Activated CD8-positive, alpha-beta T cell treated with anti-CD3 and anti-CD28 coated beads for 36 hours (primary cell): ENCODE data around the gene TRIM29. TPM values are rescaled to one million over a fixed set of nuclear protein-coding genes. Genes with fewer than 3 reads are reported as not detected.

Experiments
- ATAC-seq: fragments of 200-7000 bp; cut with Tn5 transposase; one replicate; pipeline ENCODE4 v1.10.0; 2021; ENCODE audit warnings: mild to moderate bottlenecking, moderate library complexity
- CTCF ChIA-PET: fragments of 350-600 bp; sonication (Branson Sonifier 250); formaldehyde crosslinking; loops from one replicate; lab custom pipeline; 2021; ENCODE audit warnings: antibody characterized with exemption; lab: Charles Lee
- POLR2A ChIA-PET: fragments of 350-600 bp; sonication (Branson Sonifier 250); formaldehyde crosslinking; loops from one replicate; lab custom pipeline; 2021; ENCODE audit warnings: antibody characterized with exemption; lab: Charles Lee
- DNase-seq: peaks from one replicate; pipeline ENCODE4 v3.0.0-alpha.2; 2020
- H3K27ac Mint-ChIP-seq: one replicate; pipeline ENCODE4 v1.8.0; 2021; ENCODE audit warnings: mild to moderate bottlenecking, mixed read lengths
- H3K27me3 Mint-ChIP-seq: one replicate; pipeline ENCODE4 v1.8.0; 2021; ENCODE audit warnings: mixed read lengths
- H3K36me3 Mint-ChIP-seq: one replicate; pipeline ENCODE4 v1.8.0; 2021; ENCODE audit warnings: low read depth, mixed read lengths
- H3K4me1 Mint-ChIP-seq: one replicate; pipeline ENCODE4 v1.8.0; 2021; ENCODE audit warnings: low read depth, mixed read lengths
- H3K4me3 Mint-ChIP-seq: one replicate; pipeline ENCODE4 v1.8.0; 2021; ENCODE audit warnings: mild to moderate bottlenecking, moderate library complexity, mixed read lengths
- H3K9me3 Mint-ChIP-seq: one replicate; pipeline ENCODE4 v1.8.0; 2021; ENCODE audit warnings: mixed read lengths
- intact Hi-C: fragments of 100-400 bp; cut with micrococcal nuclease; formaldehyde crosslinking; loops from one replicate; pipeline ENCODE4 v1.10.0; 2022
- total RNA-seq, 2 experiments: library from RNA; stranded (reverse); gene quantifications; one replicate each; pipeline ENCODE4 v1.2.3, GENCODE V29; 2021
- TF ChIP-seq, protein P1 (sequence below): fragments of 200-600 bp; IDR thresholded peaks from one replicate; pipeline ENCODE4 v1.8.0; 2022; ENCODE audit warnings: antibody characterized with exemption, mild to moderate bottlenecking

TRIM29 gene
- total RNA-seq, 2 experiments from 2014 or later: not detected

DNA sequence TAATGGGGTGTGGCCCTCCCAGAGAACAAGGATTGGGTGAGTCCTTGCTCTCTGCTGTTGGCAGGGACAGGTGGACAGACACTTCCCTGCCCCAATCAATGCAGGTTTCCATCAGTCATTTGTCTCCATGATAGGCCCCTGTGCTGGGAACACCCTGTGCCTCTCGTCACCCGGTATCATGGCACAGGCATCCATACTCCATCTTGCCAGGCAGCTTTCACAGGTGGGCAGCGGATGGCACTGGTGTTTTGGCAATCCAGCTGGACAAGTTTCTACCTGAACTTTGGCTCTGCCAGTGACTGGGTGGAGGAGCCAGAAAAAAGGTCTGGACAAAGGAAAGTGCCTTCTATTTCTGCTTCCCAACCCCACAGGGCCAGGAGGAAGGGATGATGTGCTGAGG lies 47.5 kb downstream of the TRIM29 start:
- H3K9me3 Mint-ChIP-seq: peaks cover 3% of the 10 kb centered on the region
- DNase-seq: no peak
- H3K4me3 Mint-ChIP-seq: no peak overlapping the region
- intact Hi-C loops: no loop called here
- no peak for ATAC-seq
- peaks cover 2% of the 10 kb centered on the region for H3K36me3 Mint-ChIP-seq
- ChIA-PET POLR2A (no interaction called here), CTCF (interaction anchor here (1.2 kb wide), 1 partner anchor 361 kb away, joined by 3 read pairs; no protein-coding TSS in a partner anchor)
- no peak overlapping the region for H3K27ac Mint-ChIP-seq
- TF ChIP-seq, protein P1, sequence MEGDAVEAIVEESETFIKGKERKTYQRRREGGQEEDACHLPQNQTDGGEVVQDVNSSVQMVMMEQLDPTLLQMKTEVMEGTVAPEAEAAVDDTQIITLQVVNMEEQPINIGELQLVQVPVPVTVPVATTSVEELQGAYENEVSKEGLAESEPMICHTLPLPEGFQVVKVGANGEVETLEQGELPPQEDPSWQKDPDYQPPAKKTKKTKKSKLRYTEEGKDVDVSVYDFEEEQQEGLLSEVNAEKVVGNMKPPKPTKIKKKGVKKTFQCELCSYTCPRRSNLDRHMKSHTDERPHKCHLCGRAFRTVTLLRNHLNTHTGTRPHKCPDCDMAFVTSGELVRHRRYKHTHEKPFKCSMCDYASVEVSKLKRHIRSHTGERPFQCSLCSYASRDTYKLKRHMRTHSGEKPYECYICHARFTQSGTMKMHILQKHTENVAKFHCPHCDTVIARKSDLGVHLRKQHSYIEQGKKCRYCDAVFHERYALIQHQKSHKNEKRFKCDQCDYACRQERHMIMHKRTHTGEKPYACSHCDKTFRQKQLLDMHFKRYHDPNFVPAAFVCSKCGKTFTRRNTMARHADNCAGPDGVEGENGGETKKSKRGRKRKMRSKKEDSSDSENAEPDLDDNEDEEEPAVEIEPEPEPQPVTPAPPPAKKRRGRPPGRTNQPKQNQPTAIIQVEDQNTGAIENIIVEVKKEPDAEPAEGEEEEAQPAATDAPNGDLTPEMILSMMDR: no peak
- no peaks in the 10 kb centered on the region for H3K4me1 Mint-ChIP-seq
- H3K27me3 Mint-ChIP-seq: peaks cover 12% of the 10 kb centered on the region

DNA sequence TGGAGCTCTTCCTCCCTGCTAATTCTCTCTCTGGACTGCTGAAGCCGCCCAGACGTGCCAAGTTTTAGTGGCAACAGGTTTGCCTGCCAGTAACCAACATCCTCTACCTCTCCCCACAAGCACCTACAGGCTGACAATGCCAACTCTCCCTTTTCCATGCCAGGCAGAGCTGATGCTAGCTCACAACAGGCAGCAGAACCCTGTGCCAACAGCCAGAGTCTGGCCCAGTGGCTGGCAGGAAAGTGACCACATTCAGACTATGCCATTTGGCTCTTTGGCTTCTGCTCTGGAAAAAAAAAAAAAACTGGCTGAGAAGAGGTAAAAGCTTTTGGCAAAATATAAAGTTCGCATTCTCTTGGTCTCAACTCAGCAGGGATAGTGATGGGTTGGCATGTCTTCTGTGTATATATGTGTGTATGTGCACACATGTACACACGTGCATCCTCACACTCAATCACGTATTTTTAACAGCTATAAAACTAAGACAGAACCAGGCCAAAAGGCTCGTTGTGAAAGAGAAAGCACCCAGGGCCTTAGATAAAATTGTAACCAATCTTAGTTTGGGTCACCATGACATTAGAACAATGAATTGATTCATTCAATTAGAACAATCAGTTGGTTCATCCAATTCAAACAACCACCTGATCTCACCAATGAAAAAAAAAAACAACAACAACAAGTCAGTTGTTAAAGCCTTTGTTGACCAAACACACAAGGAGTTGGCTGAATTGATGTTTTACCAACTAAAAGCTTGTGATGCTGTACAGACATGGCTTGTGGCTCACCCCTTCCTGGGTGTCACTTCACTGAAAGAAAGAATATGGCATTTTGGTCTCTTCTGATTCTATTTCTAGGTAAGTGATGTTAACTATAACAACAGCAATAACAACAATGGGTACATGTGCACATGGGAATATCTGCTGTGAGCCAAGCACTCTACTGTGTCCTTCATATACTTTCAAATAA lies 48.6 kb downstream of the TRIM29 start:
- ChIA-PET POLR2A (no interaction called here), CTCF (interaction anchor here (0.7 to 2.3 kb wide), 3 partner anchors 10 to 360 kb away, joined by 3 to 13 read pairs (median 3); no protein-coding TSS in a partner anchor)
- Mint-ChIP-seq H3K4me1 (no peaks in the 10 kb centered on the region), H3K36me3 (peaks cover 2% of the 10 kb centered on the region), H3K27me3 (peaks cover 9% of the 10 kb centered on the region), H3K9me3 (peaks cover 3% of the 10 kb centered on the region), H3K4me3 (no peak overlapping the region), H3K27ac (no peak overlapping the region)
- no peak for ATAC-seq
- DNase-seq: no peak
- intact Hi-C loops: no loop called here
- TF ChIP-seq, protein P1: no peak

DNA sequence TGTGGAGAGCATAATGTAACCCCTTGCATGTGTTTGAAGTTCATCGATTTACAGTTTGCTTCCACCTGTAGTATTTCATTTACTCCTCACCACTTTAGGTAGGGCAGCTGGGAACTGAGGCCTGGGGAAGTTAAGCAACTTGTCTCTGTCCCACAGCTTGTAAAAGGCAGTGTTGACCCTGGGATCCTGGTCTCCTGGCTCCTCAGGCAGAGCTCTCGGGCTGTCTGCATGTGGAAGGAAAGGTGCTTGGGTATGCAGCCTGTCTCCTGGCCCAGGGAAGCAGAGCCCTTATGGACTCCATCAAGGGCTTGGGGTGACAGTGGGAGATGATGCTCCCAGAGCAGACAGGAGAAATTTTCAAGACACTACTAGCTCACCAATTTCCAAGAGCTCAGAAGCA lies 49.9 kb downstream of the TRIM29 start:
- Mint-ChIP-seq H3K27ac (no peak overlapping the region), H3K9me3 (peaks cover 3% of the 10 kb centered on the region), H3K4me3 (no peak overlapping the region), H3K4me1 (no peaks in the 10 kb centered on the region), H3K27me3 (peaks cover 9% of the 10 kb centered on the region), H3K36me3 (peaks cover 2% of the 10 kb centered on the region)
- POLR2A ChIA-PET: no interaction called here
- CTCF ChIA-PET: interaction anchor here (0.7 to 2.3 kb wide), 4 partner anchors 8 to 21 kb away, joined by 3 to 13 read pairs (median 5); no protein-coding TSS in a partner anchor
- TF ChIP-seq, protein P1: no peak
- ATAC-seq (no peak), DNase-seq (no peak)
- intact Hi-C loops: no loop called here

DNA sequence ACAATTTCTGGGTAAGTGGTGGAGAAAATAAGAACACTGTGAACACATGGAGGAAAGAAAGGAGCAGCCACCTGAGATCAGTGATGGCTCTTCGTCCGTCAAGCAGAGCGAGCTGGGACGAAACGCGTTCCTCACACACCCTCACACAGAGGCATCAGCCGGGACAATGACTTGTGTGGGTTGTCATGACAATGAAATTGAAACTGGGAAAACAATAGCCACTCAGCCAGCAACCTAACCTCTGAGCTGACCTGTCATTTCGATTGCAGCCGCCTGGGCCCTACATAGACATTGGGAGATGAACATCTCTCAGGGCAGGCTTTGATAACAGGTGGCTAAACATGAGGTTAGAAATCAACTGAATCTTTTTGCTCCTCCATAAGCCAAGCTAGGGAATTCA lies 51.3 kb downstream of the TRIM29 start:
- TF ChIP-seq, protein P1: no peak
- intact Hi-C loops: no loop called here
- no peaks in the 10 kb centered on the region for H3K4me1 Mint-ChIP-seq
- H3K9me3 Mint-ChIP-seq: peaks cover 3% of the 10 kb centered on the region
- no peak overlapping the region for H3K4me3 Mint-ChIP-seq
- peaks cover 2% of the 10 kb centered on the region for H3K36me3 Mint-ChIP-seq
- H3K27me3 Mint-ChIP-seq: peaks cover 7% of the 10 kb centered on the region
- H3K27ac Mint-ChIP-seq: no peak overlapping the region
- DNase-seq (no peak), ATAC-seq (no peak)
- ChIA-PET POLR2A (no interaction called here), CTCF (no interaction called here)
